Lower leg skin (tissue), 3 donors: ENCODE results near the gene TMEM109.

Experiments used
- POLR2A ChIP-seq, 2 donors: fragments of 450-650 bp; IDR thresholded peaks; one replicate each; pipeline ENCODE4 v1.6.1; 2016 to 2017; ENCODE audit warnings: antibody characterized with exemption in 2 of 2, mild to moderate bottlenecking in 1 of 2, moderate library complexity in 1 of 2
- TF ChIP-seq, protein P1 (sequence below), 3 donors: fragments of 450-650 bp; IDR thresholded peaks; one replicate each; pipeline ENCODE4 v1.5.1; 2016; ENCODE audit warnings: antibody characterized with exemption in 3 of 3, mild to moderate bottlenecking in 3 of 3, moderate library complexity in 2 of 3

DNA sequence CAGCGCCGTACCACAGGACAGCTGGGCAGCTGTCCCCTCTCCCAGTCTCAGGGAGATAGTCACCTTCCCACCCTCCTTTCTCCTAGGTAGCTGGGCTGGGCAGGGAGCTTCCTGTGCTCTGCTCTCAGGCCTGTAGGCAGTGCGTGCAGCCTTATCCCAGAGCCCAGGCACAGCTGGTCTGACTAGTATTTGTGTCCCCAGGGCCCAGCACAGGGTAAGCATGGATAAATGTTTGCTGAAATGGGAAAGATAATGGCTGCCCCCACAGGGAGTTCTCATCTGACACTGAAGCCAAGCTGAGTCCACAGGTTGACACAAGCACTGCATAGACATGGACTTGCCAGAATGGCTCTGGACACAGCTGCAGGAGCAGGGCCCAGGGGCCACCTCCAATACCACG lies 28.3 kb downstream of the TMEM109 start:
- TF ChIP-seq, protein P1, sequence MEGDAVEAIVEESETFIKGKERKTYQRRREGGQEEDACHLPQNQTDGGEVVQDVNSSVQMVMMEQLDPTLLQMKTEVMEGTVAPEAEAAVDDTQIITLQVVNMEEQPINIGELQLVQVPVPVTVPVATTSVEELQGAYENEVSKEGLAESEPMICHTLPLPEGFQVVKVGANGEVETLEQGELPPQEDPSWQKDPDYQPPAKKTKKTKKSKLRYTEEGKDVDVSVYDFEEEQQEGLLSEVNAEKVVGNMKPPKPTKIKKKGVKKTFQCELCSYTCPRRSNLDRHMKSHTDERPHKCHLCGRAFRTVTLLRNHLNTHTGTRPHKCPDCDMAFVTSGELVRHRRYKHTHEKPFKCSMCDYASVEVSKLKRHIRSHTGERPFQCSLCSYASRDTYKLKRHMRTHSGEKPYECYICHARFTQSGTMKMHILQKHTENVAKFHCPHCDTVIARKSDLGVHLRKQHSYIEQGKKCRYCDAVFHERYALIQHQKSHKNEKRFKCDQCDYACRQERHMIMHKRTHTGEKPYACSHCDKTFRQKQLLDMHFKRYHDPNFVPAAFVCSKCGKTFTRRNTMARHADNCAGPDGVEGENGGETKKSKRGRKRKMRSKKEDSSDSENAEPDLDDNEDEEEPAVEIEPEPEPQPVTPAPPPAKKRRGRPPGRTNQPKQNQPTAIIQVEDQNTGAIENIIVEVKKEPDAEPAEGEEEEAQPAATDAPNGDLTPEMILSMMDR (IDR thresholded peaks at IDR 0.05) = no peak
- TF ChIP-seq POLR2A (IDR thresholded peaks at IDR 0.05) = no peak
